Astrocyte (in vitro differentiated cells and primary cell): Measurements from ENCODE around the gene SEC11A. TPM values are rescaled to one million over a fixed set of nuclear protein-coding genes. Genes with fewer than 3 reads are reported as not detected.
A peak's percentile ranks its signal among the peaks of the same experiment; 100 is the strongest.

Experiments used
- DNase-seq: peaks from one replicate; pipeline ENCODE4 v3.0.0-alpha.2; 2010; ENCODE audit warnings: low read depth
- FAIRE-seq: peaks from 2 replicates; lab custom pipeline; 2011; peaks lifted over from hg19 to GRCh38; lab: Jason Lieb, UNC
- H2AFZ ChIP-seq: 2 replicates; pipeline ENCODE4 v1.6.0; 2012; ENCODE audit warnings: low read depth, low read length, inconsistent platforms
- H3K27ac ChIP-seq: 2 replicates; pipeline ENCODE4 v1.5.1; 2011; ENCODE audit warnings: low read depth, low read length, inconsistent platforms
- H3K27me3 ChIP-seq: 2 replicates; pipeline ENCODE4 v1.6.0; 2011; ENCODE audit warnings: low read length, inconsistent platforms; ENCODE audit not compliant: insufficient read depth
- H3K36me3 ChIP-seq: 2 replicates; pipeline ENCODE4 v1.5.1; 2011; ENCODE audit warnings: low read length, inconsistent platforms; ENCODE audit not compliant: insufficient read depth
- H3K4me1 ChIP-seq: 2 replicates; pipeline ENCODE4 v1.5.1; 2011; ENCODE audit warnings: low read length, inconsistent platforms; ENCODE audit not compliant: insufficient read depth
- H3K4me2 ChIP-seq: 2 replicates; pipeline ENCODE4 v1.6.0; 2012; ENCODE audit warnings: low read length, inconsistent platforms
- H3K4me3 ChIP-seq: 2 replicates; pipeline ENCODE4 v1.5.1; 2011; ENCODE audit warnings: low read depth, mild to moderate bottlenecking, low read length, inconsistent platforms; ENCODE audit not compliant: insufficient read depth
- H3K79me2 ChIP-seq: 2 replicates; pipeline ENCODE4 v1.6.0; 2012; ENCODE audit warnings: mild to moderate bottlenecking, low read length, inconsistent platforms; ENCODE audit not compliant: insufficient read depth
- H3K9ac ChIP-seq: 2 replicates; pipeline ENCODE4 v1.6.0; 2012; ENCODE audit warnings: mild to moderate bottlenecking, low read length, inconsistent platforms
- H3K9me3 ChIP-seq: 2 replicates; pipeline ENCODE4 v1.5.1; 2012; ENCODE audit warnings: low read depth, mild to moderate bottlenecking, low read length, inconsistent platforms; ENCODE audit not compliant: insufficient read depth
- H4K20me1 ChIP-seq: 2 replicates; pipeline ENCODE4 v1.6.0; 2012; ENCODE audit warnings: low read length, inconsistent platforms; ENCODE audit not compliant: insufficient read depth
- H3K27ac Mint-ChIP-seq: one replicate; pipeline ENCODE4 v1.8.0; 2021; ENCODE audit warnings: mild to moderate bottlenecking, mixed read lengths; ENCODE audit not compliant: unreplicated experiment
- H3K27me3 Mint-ChIP-seq: one replicate; pipeline ENCODE4 v1.8.0; 2021; ENCODE audit warnings: low read depth, mixed read lengths; ENCODE audit not compliant: unreplicated experiment
- H3K36me3 Mint-ChIP-seq: one replicate; pipeline ENCODE4 v1.8.0; 2021; ENCODE audit warnings: low read depth, mixed read lengths; ENCODE audit not compliant: unreplicated experiment
- H3K4me1 Mint-ChIP-seq: one replicate; pipeline ENCODE4 v1.8.0; 2021; ENCODE audit warnings: low read depth, mixed read lengths; ENCODE audit not compliant: unreplicated experiment
- H3K4me3 Mint-ChIP-seq: one replicate; pipeline ENCODE4 v1.8.0; 2021; ENCODE audit warnings: mild to moderate bottlenecking, moderate library complexity, mixed read lengths; ENCODE audit not compliant: unreplicated experiment
- H3K9me3 Mint-ChIP-seq: one replicate; pipeline ENCODE4 v1.8.0; 2021; ENCODE audit warnings: mild to moderate bottlenecking, mixed read lengths; ENCODE audit not compliant: unreplicated experiment
- EZH2 ChIP-seq: IDR thresholded peaks from 2 replicates; pipeline ENCODE4 v1.6.1; 2012; ENCODE audit warnings: mild to moderate bottlenecking, low read length, inconsistent platforms; ENCODE audit not compliant: insufficient read depth
- total RNA-seq: library from RNA; stranded (reverse); gene quantifications from 2 replicates; pipeline ENCODE4 v1.2.1, GENCODE V29; 2021
- TF ChIP-seq, protein P1 (sequence below): IDR thresholded peaks from 2 replicates; pipeline ENCODE4 v1.5.1; 2011; ENCODE audit warnings: low read depth, mild to moderate bottlenecking, inconsistent platforms, low read length, moderate library complexity; ENCODE audit not compliant: insufficient read depth

Gene SEC11A
- total RNA-seq, 1 donor from 2014 or later: 198 TPM

DNA sequence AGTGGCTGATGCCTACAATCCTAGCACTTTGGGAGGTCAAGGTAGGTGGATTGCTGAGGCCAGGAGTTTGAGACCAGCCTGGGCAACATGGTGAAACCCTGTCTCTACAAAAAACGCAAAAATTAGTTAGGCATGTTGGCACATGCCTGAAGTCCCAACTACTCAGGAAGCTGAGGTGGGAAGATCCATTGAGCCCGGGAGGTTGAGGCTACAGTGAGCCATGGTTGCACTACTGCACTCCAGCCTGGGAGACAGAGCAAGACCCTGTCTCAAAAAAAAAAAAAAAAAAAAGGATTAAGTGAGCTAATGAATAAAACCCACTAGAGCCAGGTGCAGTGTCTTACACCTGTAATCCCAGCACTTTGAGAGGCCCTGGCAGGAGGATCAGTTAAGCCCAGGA lies 6.7 kb upstream of the SEC11A start:
- no peak overlapping the region for H3K27ac Mint-ChIP-seq
- Histone ChIP-seq H3K9me3 (no peaks in the 10 kb centered on the region), H3K79me2 (no peaks in the 10 kb centered on the region), H3K27ac (no peak overlapping the region), H3K36me3 (no peaks in the 10 kb centered on the region), H3K4me1 (no peaks in the 10 kb centered on the region), H3K4me2 (no peak overlapping the region), H4K20me1 (no peaks in the 10 kb centered on the region), H3K27me3 (no peaks in the 10 kb centered on the region), H3K4me3 (no peak overlapping the region), H2AFZ (no peak overlapping the region), H3K9ac (no peak overlapping the region)
- no peak overlapping the region for H3K4me3 Mint-ChIP-seq
- H3K4me1 Mint-ChIP-seq: peaks cover 21% of the 10 kb centered on the region
- no peaks in the 10 kb centered on the region for H3K9me3 Mint-ChIP-seq
- DNase-seq (no peak), FAIRE-seq (no peak)
- no peaks in the 10 kb centered on the region for H3K27me3 Mint-ChIP-seq
- TF ChIP-seq, protein P1, sequence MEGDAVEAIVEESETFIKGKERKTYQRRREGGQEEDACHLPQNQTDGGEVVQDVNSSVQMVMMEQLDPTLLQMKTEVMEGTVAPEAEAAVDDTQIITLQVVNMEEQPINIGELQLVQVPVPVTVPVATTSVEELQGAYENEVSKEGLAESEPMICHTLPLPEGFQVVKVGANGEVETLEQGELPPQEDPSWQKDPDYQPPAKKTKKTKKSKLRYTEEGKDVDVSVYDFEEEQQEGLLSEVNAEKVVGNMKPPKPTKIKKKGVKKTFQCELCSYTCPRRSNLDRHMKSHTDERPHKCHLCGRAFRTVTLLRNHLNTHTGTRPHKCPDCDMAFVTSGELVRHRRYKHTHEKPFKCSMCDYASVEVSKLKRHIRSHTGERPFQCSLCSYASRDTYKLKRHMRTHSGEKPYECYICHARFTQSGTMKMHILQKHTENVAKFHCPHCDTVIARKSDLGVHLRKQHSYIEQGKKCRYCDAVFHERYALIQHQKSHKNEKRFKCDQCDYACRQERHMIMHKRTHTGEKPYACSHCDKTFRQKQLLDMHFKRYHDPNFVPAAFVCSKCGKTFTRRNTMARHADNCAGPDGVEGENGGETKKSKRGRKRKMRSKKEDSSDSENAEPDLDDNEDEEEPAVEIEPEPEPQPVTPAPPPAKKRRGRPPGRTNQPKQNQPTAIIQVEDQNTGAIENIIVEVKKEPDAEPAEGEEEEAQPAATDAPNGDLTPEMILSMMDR: no peak
- no peak for TF ChIP-seq EZH2
- no peaks in the 10 kb centered on the region for H3K36me3 Mint-ChIP-seq

DNA sequence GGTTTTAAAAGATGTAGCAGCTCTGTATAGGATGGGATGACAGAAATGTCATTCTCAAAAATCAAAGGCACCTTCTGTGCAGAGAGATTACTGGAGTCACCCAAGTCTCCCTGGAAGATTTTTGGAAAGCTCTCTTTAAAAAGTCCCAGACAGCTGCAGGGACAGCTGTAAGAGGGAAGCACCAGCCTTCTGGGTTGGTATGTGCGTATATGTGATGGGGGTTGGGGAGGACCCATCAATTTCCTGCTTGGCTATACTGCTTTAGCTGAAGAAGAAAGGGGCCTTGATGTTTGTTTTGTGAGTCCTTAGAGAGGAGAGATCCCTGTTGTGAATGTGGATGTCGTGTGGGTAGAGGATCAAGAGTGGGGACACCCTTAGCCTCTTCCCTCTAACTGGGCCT lies 5.4 kb upstream of the SEC11A start:
- peaks cover 5% of the 10 kb centered on the region for H3K79me2 ChIP-seq
- H3K4me1 ChIP-seq: peaks cover 4% of the 10 kb centered on the region
- Mint-ChIP-seq H3K36me3 (no peaks in the 10 kb centered on the region), H3K4me1 (peaks cover 20% of the 10 kb centered on the region), H3K27ac (no peak overlapping the region), H3K27me3 (no peaks in the 10 kb centered on the region), H3K9me3 (no peaks in the 10 kb centered on the region), H3K4me3 (no peak overlapping the region)
- H3K4me3 ChIP-seq: no peak overlapping the region
- H2AFZ ChIP-seq: peak overlapping the region; percentile 10
- no peaks in the 10 kb centered on the region for H4K20me1 ChIP-seq
- TF ChIP-seq EZH2: no peak
- TF ChIP-seq, protein P1: no peak
- no peak overlapping the region for H3K27ac ChIP-seq
- H3K4me2 ChIP-seq: no peak overlapping the region
- FAIRE-seq (no peak), DNase-seq (no peak)
- no peaks in the 10 kb centered on the region for H3K27me3 ChIP-seq
- no peaks in the 10 kb centered on the region for H3K9me3 ChIP-seq
- H3K36me3 ChIP-seq: no peaks in the 10 kb centered on the region
- H3K9ac ChIP-seq: no peak overlapping the region

DNA sequence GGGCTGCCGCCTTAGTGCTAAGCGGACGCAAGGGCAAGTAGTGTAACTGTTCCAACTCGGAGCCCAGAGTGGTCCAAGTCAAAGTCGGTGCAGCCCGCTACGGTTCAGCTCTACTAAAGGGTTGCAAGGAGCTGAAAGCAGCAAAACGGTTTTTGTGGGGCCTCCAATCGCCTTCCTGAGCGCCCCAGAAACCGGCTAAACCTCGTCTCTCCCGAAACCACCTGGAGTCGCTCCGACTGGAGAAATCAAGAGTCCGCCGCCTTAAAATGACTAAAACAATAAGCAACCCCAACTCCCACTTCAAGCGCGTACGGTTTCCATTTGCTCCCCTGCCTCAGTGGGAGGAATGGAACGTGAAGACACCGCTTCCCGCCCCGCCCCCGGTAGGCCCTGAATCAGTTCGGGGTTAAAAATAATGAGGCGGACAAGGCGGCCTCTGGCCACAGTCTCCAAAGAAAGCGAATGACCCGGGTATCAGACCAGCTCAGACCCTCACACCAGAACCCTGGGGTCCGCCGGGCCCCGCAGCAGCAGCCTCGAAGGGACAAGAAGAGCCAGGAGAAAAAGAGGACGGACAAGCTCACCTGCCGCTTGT lies 401 bp downstream of the SEC11A start:
- DNase-seq: peak; percentile 41
- peaks cover 2% of the 10 kb centered on the region for H3K9me3 Mint-ChIP-seq

More for the DNA sequence above, 401 bp downstream of the SEC11A start:
- Histone ChIP-seq H3K27me3 (no peaks in the 10 kb centered on the region), H3K4me2 (peak overlapping the region; percentile 83), H3K79me2 (peaks cover 58% of the 10 kb centered on the region), H3K4me1 (peaks cover 12% of the 10 kb centered on the region), H3K4me3 (peak overlapping the region; percentile 96), H4K20me1 (peaks cover 39% of the 10 kb centered on the region), H3K27ac (peak overlapping the region; percentile 85), H3K9me3 (no peaks in the 10 kb centered on the region), H3K36me3 (no peaks in the 10 kb centered on the region), H3K9ac (peak overlapping the region; percentile 91), H2AFZ (peak overlapping the region; percentile 99)
- H3K4me1 Mint-ChIP-seq: peaks cover 15% of the 10 kb centered on the region
- no peaks in the 10 kb centered on the region for H3K27me3 Mint-ChIP-seq
- peak overlapping the region; percentile 95 for H3K27ac Mint-ChIP-seq
- H3K36me3 Mint-ChIP-seq: no peaks in the 10 kb centered on the region
- no peak for TF ChIP-seq EZH2
- peak overlapping the region; percentile 99 for H3K4me3 Mint-ChIP-seq
- no peak for FAIRE-seq
